Effector memory CD4-positive, alpha-beta T cell (primary cell): Measurements from ENCODE around the gene KIF1B.
"Not testable (repeated sequence)": the region's sequence is repeated elsewhere in the genome, so short reads cannot be mapped to it uniquely, and the experiment has no call there.

Experiments used
- DNase-seq, 3 donors: peaks; one replicate each; pipeline ENCODE4 v3.0.0-alpha.2; 2020
- H3K27ac ChIP-seq: 2 replicates; pipeline ENCODE4 v1.7.0; 2013; ENCODE audit warnings: mild to moderate bottlenecking, low read length, moderate library complexity; ENCODE audit not compliant: insufficient read depth, poor library complexity, severe bottlenecking
- H3K27me3 ChIP-seq: replicated peaks from 2 replicates; pipeline ENCODE4 v1.7.0; 2013; ENCODE audit warnings: mild to moderate bottlenecking, low read length; ENCODE audit not compliant: insufficient read depth, control insufficient read depth, poor library complexity, severe bottlenecking
- H3K36me3 ChIP-seq: 2 replicates; pipeline ENCODE4 v1.7.0; 2013; ENCODE audit warnings: mild to moderate bottlenecking, low read length, moderate library complexity; ENCODE audit not compliant: control insufficient read depth, insufficient read depth
- H3K4me1 ChIP-seq: 2 replicates; pipeline ENCODE4 v1.7.0; 2013; ENCODE audit warnings: low read length, mild to moderate bottlenecking; ENCODE audit not compliant: control insufficient read depth, insufficient read depth, poor library complexity, severe bottlenecking
- H3K4me3 ChIP-seq: 2 replicates; pipeline ENCODE4 v1.7.0; 2013; ENCODE audit warnings: low read length, low read depth, mild to moderate bottlenecking; ENCODE audit not compliant: insufficient read depth, poor library complexity, severe bottlenecking
- H3K9me3 ChIP-seq: 2 replicates; pipeline ENCODE4 v1.7.0; 2013; ENCODE audit warnings: mild to moderate bottlenecking, low read length, moderate library complexity; ENCODE audit not compliant: control insufficient read depth

KIF1B gene

DNA sequence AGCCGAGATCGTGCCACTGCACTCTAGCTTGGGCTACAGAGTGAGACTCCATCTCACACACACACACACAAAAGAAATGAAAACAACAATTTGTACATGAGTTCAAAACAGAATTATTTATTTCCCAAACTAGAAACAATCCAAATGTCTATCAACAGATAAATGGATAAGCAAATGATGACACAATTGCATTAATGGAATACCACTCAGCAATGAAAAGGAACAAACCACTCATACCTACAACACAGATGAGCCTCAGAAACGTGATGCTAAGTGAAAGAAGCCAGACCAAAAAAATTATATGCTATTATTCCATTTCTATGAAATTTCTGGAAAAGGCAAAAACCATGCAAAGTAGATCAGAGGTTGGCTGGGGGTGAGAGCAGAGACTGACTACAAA, 186.5 kb downstream of the KIF1B start:
- no peaks in the 10 kb centered on the region for H3K27me3 ChIP-seq
- no peak for DNase-seq
- peaks cover 12% of the 10 kb centered on the region for H3K4me1 ChIP-seq
- H3K9me3 ChIP-seq: no peaks in the 10 kb centered on the region
- H3K36me3 ChIP-seq: no peaks in the 10 kb centered on the region
- H3K27ac ChIP-seq: no peak overlapping the region
- H3K4me3 ChIP-seq: no peak overlapping the region

DNA sequence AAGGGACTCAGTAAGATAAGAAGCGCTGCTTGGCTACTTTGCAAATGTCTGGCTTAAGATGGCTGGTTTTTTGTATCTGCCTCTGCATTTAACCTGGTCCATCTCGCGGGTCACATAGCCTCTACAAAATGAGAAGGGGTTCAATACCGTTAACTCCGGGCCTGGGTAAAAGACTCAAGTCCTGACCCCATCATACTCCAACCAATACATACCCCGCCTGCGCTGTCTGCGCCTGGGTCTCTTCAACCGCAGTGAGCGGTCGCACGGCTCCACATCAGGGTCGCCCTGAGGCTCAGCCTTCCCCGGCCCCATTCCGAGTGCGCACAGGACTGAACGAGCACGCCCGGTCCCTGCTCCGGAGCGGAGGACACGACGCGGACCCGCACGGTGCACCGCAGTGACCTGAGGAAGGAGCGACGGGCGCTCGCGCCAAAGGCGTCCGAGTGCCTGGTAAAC, 187.9 kb downstream of the KIF1B start:
- H3K4me1 ChIP-seq: peaks cover 12% of the 10 kb centered on the region
- H3K27me3 ChIP-seq: no peaks in the 10 kb centered on the region
- H3K4me3 ChIP-seq: peak overlapping the region; percentile 90
- H3K36me3 ChIP-seq: peaks cover 4% of the 10 kb centered on the region
- H3K9me3 ChIP-seq: no peaks in the 10 kb centered on the region
- H3K27ac ChIP-seq: peak overlapping the region; percentile 57
- no peak for DNase-seq

DNA sequence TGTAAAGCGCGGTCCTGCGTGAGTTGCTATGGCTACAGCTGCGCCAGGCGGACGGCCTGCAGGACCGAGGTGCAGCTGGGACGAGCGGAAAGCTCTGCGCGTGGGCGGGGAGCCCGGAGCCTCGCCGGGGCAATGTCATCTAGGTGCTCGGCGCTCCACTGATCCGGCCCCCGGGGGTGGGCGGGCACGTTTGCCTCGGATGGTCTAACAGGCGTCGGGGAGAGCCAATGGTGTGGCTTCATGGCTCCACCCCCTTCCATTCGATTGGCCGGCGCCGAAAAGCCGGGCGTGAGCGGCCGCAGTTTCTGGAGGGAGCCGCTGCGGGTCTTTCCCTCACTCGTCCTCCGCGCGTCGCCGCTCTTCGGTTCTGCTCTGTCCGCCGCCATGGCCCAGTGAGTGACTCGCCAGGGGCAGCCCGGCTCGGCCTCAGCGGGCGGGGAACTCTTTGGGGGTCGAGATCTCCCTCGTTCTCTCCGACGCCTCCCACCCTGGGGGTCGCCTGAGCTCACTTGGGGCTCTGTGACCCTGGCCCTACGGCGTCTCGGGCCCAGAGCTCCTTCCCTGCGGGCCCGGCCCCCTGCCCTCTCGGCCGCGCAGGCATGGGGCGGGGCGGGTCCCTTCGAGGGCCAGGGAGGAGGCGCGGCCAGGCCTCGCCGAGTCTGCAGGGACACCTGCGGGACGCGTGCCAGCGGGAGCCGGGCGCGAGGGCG, 188.5 kb downstream of the KIF1B start, which contains the start of gene PGD:
Gene PGD, plus strand, starts transcription at position 331 of the 710 bp plus-strand sequence. Its CDS starts 54 bp downstream, at position 385.
- peaks cover 12% of the 10 kb centered on the region for H3K4me1 ChIP-seq
- peak; percentile 90 to 95 (median 94) for DNase-seq
- peak within 1 kb of the TSS; percentile 83 for H3K27ac ChIP-seq
- H3K36me3 ChIP-seq: peaks cover 9% of the 10 kb centered on the region
- H3K4me3 ChIP-seq: peak within 1 kb of the TSS; percentile 90
- no peaks in the 10 kb centered on the region for H3K27me3 ChIP-seq
- no peaks in the 10 kb centered on the region for H3K9me3 ChIP-seq

DNA sequence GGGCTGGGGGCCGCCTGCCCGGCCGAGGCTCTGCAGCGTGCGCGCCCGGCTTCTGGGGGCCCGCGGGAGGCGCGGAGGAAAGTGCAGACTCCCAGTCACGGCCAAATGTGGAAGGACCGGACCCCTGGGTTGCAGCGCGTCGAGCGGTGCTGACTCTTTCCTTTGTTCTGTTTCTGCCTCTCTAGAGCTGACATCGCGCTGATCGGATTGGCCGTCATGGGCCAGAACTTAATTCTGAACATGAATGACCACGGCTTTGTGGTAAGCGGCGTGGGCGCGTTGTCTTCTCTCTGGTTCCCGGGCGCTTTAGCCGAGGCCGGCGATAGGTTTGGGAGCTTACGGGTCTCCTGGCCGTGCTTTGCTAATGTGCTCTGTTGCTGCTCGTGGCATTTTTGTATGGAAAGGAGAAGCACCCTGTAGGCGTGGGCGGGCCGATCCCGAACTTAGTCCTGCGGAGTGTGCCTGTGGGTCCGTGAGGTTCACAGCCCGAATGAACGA, 189.1 kb downstream of the KIF1B start:
- Histone ChIP-seq H3K36me3 (peaks cover 15% of the 10 kb centered on the region), H3K27ac (peak overlapping the region; percentile 83), H3K4me1 (peaks cover 12% of the 10 kb centered on the region), H3K4me3 (peak overlapping the region; percentile 90), H3K9me3 (no peaks in the 10 kb centered on the region), H3K27me3 (no peaks in the 10 kb centered on the region)
- no peak for DNase-seq

DNA sequence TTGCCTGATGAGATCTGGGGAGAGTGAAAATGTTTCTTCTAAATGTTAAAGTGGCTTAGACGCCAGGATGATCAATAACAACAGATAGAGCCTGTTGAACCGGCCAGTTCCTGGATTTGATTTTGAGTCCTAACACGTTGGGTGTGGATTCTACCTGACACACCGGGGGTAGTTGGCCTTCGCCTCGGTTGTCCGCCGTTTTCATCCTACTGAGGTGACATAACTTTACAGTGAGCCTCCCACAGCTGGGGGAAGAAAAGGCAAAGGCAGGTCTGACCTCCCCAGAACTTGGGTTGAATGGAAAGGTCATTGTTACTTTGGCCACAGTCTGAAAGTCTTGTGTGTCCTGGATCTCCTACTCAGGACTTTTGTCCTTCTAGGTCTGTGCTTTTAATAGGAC, 189.6 kb downstream of the KIF1B start:
- no peak for DNase-seq
- Histone ChIP-seq H3K36me3 (peaks cover 18% of the 10 kb centered on the region), H3K27ac (no peak overlapping the region), H3K9me3 (no peaks in the 10 kb centered on the region), H3K27me3 (no peaks in the 10 kb centered on the region), H3K4me1 (peaks cover 12% of the 10 kb centered on the region), H3K4me3 (peak overlapping the region; percentile 90)

DNA sequence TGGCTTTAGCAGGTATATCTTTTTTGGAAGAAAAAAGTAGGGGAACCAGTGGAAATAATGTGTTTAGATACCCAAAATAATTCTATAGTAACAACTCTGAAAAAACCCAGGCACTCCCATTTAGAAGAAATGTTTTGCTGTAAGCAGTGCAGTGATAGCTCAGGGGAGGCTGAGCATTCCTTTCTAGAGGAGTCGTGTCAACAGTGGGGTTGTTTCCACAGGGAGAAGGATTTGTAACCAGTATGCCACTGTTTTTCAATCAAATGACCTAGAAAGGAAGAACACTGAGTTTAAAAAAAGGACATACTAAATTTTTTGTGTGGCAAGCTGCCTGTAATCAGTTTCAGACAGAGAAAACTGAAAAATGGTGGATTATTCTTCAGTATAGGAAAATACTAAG, 190.9 kb downstream of the KIF1B start:
- H3K9me3 ChIP-seq: no peaks in the 10 kb centered on the region
- H3K27ac ChIP-seq: no peak overlapping the region
- no peak for DNase-seq
- peaks cover 12% of the 10 kb centered on the region for H3K4me1 ChIP-seq
- H3K36me3 ChIP-seq: peaks cover 22% of the 10 kb centered on the region
- no peaks in the 10 kb centered on the region for H3K27me3 ChIP-seq
- H3K4me3 ChIP-seq: no peak overlapping the region

DNA sequence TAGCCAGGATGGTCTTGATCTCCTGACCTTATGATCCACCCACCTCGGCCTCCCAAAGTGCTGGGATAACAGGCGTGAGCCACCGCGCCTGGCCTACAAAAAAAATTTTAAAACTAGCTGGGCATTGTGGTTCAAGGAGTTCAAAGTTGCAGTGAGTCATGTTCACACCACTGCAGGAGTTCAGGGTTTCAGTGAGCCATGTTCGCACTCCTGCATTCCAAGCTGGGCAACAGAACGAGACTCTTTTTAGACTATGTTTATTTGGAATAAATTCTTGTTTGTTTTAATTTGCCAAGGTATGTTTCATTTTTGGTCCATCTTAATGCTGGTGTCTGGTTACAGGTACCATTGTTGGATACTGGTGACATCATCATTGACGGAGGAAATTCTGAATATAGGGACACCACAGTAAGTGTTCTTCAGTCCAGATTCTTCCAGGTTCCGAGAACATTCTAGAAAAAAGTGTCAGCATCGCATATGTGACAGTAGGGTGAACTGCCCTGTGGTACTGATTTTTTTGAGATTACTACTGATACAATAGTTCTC, 192.4 kb downstream of the KIF1B start:
- no peak for DNase-seq
- H3K9me3 ChIP-seq: no peaks in the 10 kb centered on the region
- H3K27me3 ChIP-seq: no peaks in the 10 kb centered on the region
- no peak overlapping the region for H3K27ac ChIP-seq
- peaks cover 35% of the 10 kb centered on the region for H3K36me3 ChIP-seq
- peaks cover 12% of the 10 kb centered on the region for H3K4me1 ChIP-seq
- H3K4me3 ChIP-seq: no peak overlapping the region

DNA sequence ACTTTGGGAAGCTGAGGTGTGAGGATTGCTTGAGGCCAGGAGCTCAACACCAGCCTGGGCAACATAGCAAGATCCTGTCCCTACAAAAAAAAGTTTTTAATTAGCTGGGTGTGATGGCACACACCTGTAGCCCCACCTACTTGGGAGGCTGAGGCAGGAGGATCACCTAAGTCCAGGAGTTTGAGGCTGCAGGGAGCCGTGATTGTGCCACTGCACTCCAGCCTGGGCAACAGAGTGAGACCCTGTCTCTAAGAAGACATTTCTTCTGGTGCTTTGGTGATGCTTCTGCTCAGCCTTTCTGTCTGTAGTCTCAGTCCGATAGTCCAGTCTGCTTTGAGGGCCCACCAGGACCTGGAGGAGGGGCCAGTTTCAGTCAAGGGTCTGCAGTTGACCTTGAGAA, 196.8 kb downstream of the KIF1B start:
- no peaks in the 10 kb centered on the region for H3K9me3 ChIP-seq
- H3K36me3 ChIP-seq: peaks cover 70% of the 10 kb centered on the region
- no peak overlapping the region for H3K4me3 ChIP-seq
- DNase-seq: no peak
- no peaks in the 10 kb centered on the region for H3K27me3 ChIP-seq
- no peak overlapping the region for H3K27ac ChIP-seq
- H3K4me1 ChIP-seq: no peaks in the 10 kb centered on the region

DNA sequence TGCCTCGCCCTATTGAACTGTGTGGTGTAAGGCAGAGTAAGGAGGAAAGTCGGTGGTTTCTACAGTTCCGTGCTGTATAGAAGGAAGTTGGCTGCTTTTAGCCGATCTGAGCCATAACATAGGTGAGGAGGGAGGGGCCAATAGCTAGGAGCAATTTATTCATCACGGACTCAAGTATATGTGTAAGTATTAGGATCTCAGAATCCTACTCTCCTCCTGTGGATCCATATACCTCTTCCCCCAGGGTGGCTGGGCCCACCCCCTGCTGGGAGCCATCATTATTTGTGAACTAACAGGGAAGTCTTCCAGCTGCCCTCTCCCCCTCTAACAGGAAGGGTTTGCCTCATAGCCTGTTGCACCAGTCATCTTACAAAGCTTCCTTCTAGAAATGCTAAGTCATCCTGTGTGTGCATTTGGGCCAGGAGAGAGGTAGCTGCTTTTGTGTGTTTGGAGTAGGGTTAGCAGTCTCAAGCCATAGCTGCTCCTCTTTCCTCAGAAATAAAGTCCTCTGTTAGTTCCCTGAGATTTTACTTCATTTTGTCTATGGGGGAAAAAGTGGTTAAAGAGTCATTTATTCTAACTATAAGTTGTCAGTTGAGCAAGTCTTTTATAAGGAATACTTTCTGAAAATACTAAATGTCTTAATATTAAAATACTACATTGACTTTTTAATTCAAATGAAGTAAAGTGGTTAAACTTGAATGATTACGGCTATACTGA, 205.0 kb downstream of the KIF1B start:
- H3K4me1 ChIP-seq: no peaks in the 10 kb centered on the region
- H3K9me3 ChIP-seq: no peaks in the 10 kb centered on the region
- no peaks in the 10 kb centered on the region for H3K27me3 ChIP-seq
- H3K36me3 ChIP-seq: peaks cover 55% of the 10 kb centered on the region
- no peak overlapping the region for H3K4me3 ChIP-seq
- DNase-seq: no peak
- H3K27ac ChIP-seq: no peak overlapping the region

DNA sequence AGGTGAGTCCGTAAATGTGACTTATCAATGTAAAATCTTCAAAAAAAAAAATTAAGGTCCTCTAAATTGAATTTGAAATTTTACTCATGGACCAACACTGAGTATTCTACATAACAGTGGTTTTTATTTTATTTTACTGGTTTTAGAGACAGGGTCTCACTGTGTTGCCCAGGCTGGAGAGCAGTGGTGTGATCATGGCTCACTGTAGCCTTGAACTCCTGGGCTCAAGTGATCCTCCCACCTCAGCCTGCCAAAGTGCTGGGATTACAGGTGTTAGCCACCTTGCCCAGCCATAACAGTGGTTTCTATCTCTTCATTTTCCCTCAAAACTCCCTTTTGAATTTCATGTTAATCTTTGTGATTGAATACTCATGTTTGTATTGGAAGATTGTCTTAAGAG, 205.6 kb downstream of the KIF1B start:
- H3K4me3 ChIP-seq, DNase-seq, H3K27ac ChIP-seq, H3K9me3 ChIP-seq, H3K27me3 ChIP-seq, H3K4me1 ChIP-seq: not testable (repeated sequence)
- peaks cover 54% of the 10 kb centered on the region for H3K36me3 ChIP-seq
